WTC11 (cell line): ENCODE measurements around the gene GLT8D1. TPM values are rescaled to one million over a fixed set of nuclear protein-coding genes. Genes with fewer than 3 reads are reported as not detected.

ENCODE experiments used
- ATAC-seq: fragments of 200-7000 bp; cut with Tn5 transposase; 2 replicates; pipeline ENCODE4 v1.10.0; 2021; ENCODE audit warnings: mild to moderate bottlenecking, moderate library complexity
- CTCF ChIA-PET: fragments of 300-600 bp; sonication (Branson Sonifier 250); formaldehyde crosslinking; loops from one replicate; lab custom pipeline; 2021; ENCODE audit warnings: antibody characterized with exemption; lab: Charles Lee
- POLR2A ChIA-PET: fragments of 350-600 bp; sonication (Branson Sonifier 250); formaldehyde crosslinking; loops from one replicate; lab custom pipeline; 2021; ENCODE audit warnings: antibody characterized with exemption; lab: Charles Lee
- DNase-seq: peaks from one replicate; pipeline ENCODE4 v3.0.0; 2021; ENCODE audit warnings: low spot score
- H3K27ac Mint-ChIP-seq: 2 replicates; pipeline ENCODE4 v1.8.0; 2021; ENCODE audit warnings: mixed read lengths
- H3K27me3 Mint-ChIP-seq: 2 replicates; pipeline ENCODE4 v1.8.0; 2021; ENCODE audit warnings: low read depth, mild to moderate bottlenecking, moderate library complexity, mixed read lengths
- H3K36me3 Mint-ChIP-seq: 2 replicates; pipeline ENCODE4 v1.8.0; 2021; ENCODE audit warnings: mixed read lengths
- H3K4me1 Mint-ChIP-seq: 2 replicates; pipeline ENCODE4 v1.8.0; 2022; ENCODE audit warnings: mixed read lengths
- H3K4me3 Mint-ChIP-seq: 2 replicates; pipeline ENCODE4 v1.8.0; 2021; ENCODE audit warnings: mild to moderate bottlenecking, moderate library complexity, mixed read lengths
- H3K9me3 Mint-ChIP-seq: 2 replicates; pipeline ENCODE4 v1.8.0; 2021; ENCODE audit warnings: mixed read lengths
- FOXK1 ChIP-seq: sonication (generic); formaldehyde crosslinking; IDR thresholded peaks from 2 replicates; pipeline ENCODE4 v1.8.0; 2022; ENCODE audit warnings: mild to moderate bottlenecking, moderate library complexity, missing genetic modification reagents
- IRF1 ChIP-seq: sonication (generic); formaldehyde crosslinking; IDR thresholded peaks from 2 replicates; pipeline ENCODE4 v1.8.0; 2023; ENCODE audit warnings: missing genetic modification reagents
- IRF2 ChIP-seq: sonication (generic); formaldehyde crosslinking; IDR thresholded peaks from 2 replicates; pipeline ENCODE4 v1.8.0; 2022; ENCODE audit warnings: low read depth, missing genetic modification reagents, borderline replicate concordance
- KAT7 ChIP-seq: sonication (generic); formaldehyde crosslinking; IDR thresholded peaks from 2 replicates; pipeline ENCODE4 v1.8.1; 2023; ENCODE audit warnings: missing genetic modification reagents, mild to moderate bottlenecking, borderline replicate concordance
- MAX ChIP-seq: sonication (generic); formaldehyde crosslinking; IDR thresholded peaks from 2 replicates; pipeline ENCODE4 v1.8.0; 2022; ENCODE audit warnings: mild to moderate bottlenecking, missing genetic modification reagents
- OVOL2 ChIP-seq: fragments of 250-450 bp; sonication (Bioruptor Pico); IDR thresholded peaks from 2 replicates; pipeline ENCODE4 v1.9.0; 2021; ENCODE audit warnings: mild to moderate bottlenecking, borderline replicate concordance
- SOX15 ChIP-seq: fragments of 250-450 bp; sonication (Bioruptor Pico); IDR thresholded peaks from 2 replicates; pipeline ENCODE4 v1.9.0; 2021; ENCODE audit warnings: mild to moderate bottlenecking
- TEAD4 ChIP-seq: sonication (generic); formaldehyde crosslinking; IDR thresholded peaks from 2 replicates; pipeline ENCODE4 v1.8.0; 2022; ENCODE audit warnings: mild to moderate bottlenecking, missing genetic modification reagents
- ZBTB21 ChIP-seq: sonication (generic); formaldehyde crosslinking; IDR thresholded peaks from 2 replicates; pipeline ENCODE4 v1.8.1; 2023; ENCODE audit warnings: mild to moderate bottlenecking, missing genetic modification reagents, borderline replicate concordance
- ZMAT4 ChIP-seq: fragments of 250-450 bp; sonication (Bioruptor Pico); IDR thresholded peaks from 2 replicates; pipeline ENCODE4 v1.9.0; 2021; ENCODE audit warnings: mild to moderate bottlenecking
- ZNF263 ChIP-seq: sonication (generic); formaldehyde crosslinking; IDR thresholded peaks from 2 replicates; pipeline ENCODE4 v1.8.1; 2022; ENCODE audit warnings: low read depth, mild to moderate bottlenecking, moderate library complexity, missing genetic modification reagents
- ZNF317 ChIP-seq: sonication (generic); formaldehyde crosslinking; IDR thresholded peaks from 2 replicates; pipeline ENCODE4 v1.8.1; 2023; ENCODE audit warnings: low read depth, mild to moderate bottlenecking, moderate library complexity, missing genetic modification reagents, borderline replicate concordance
- ZNF425 ChIP-seq: fragments of 250-450 bp; sonication (Bioruptor Pico); conservative IDR thresholded peaks from 2 replicates; pipeline ENCODE4 v1.9.0; 2021; ENCODE audit warnings: mild to moderate bottlenecking
- total RNA-seq: library from RNA; stranded (reverse); gene quantifications from 3 replicates; pipeline ENCODE4 v1.2.3, GENCODE V29; 2021
- TF ChIP-seq, protein P1 (sequence below): fragments of 200-600 bp; IDR thresholded peaks from 2 replicates; pipeline ENCODE4 v1.8.0; 2022; ENCODE audit warnings: antibody characterized with exemption
- TF ChIP-seq, protein P2 (sequence below): fragments of 250-450 bp; sonication (Bioruptor Pico); IDR thresholded peaks from 2 replicates; pipeline ENCODE4 v1.9.0; 2021; ENCODE audit warnings: mild to moderate bottlenecking, borderline replicate concordance
- TF ChIP-seq, protein P3 (sequence below): sonication (generic); formaldehyde crosslinking; IDR thresholded peaks from 2 replicates; pipeline ENCODE4 v1.8.1; 2023; ENCODE audit warnings: mild to moderate bottlenecking, missing genetic modification reagents, moderate library complexity
- TF ChIP-seq, protein P4 (sequence below): sonication (generic); formaldehyde crosslinking; IDR thresholded peaks from 2 replicates; pipeline ENCODE4 v1.8.1; 2022; ENCODE audit warnings: missing genetic modification reagents, borderline replicate concordance
- TF ChIP-seq, protein P5 (sequence below): sonication (generic); formaldehyde crosslinking; IDR thresholded peaks from 2 replicates; pipeline ENCODE4 v1.8.0; 2022; ENCODE audit warnings: mild to moderate bottlenecking, missing genetic modification reagents

GLT8D1 gene
- total RNA-seq, 1 experiment from 2014 or later: 41.2 TPM

- no peaks in the 10 kb centered on the region for H3K27me3 Mint-ChIP-seq
- H3K27ac Mint-ChIP-seq: peak overlapping the region; percentile 16
- H3K36me3 Mint-ChIP-seq: peaks cover 36% of the 10 kb centered on the region
- POLR2A ChIA-PET: no interaction called here
- CTCF ChIA-PET: no interaction called here
- peaks cover 7% of the 10 kb centered on the region for H3K4me1 Mint-ChIP-seq
- H3K9me3 Mint-ChIP-seq: no peaks in the 10 kb centered on the region
- no peak for TF ChIP-seq ZNF425
- TF ChIP-seq ZMAT4: no peak
- no peak for TF ChIP-seq ZNF263
- no peak for TF ChIP-seq FOXK1 (CRISPR knock-in tag)
- no peak for TF ChIP-seq TEAD4
- no peak for TF ChIP-seq IRF2
- no peak for TF ChIP-seq SOX15 (CRISPR knock-in tag)
- TF ChIP-seq OVOL2 (CRISPR knock-in tag): no peak
- no peak overlapping the region for H3K4me3 Mint-ChIP-seq
- DNase-seq (no peak), ATAC-seq (no peak)
Measured at GRCh38 chr3:52655895-52656294, 49.7 kb downstream of the GLT8D1 start.

GRCh38 chr3:52651592-52651991, 54.0 kb downstream of the GLT8D1 start:
- ATAC-seq (no peak), DNase-seq (no peak)
- Mint-ChIP-seq H3K4me1 (peaks cover 7% of the 10 kb centered on the region), H3K27me3 (no peaks in the 10 kb centered on the region), H3K27ac (no peak overlapping the region), H3K4me3 (no peak overlapping the region), H3K36me3 (peaks cover 42% of the 10 kb centered on the region), H3K9me3 (no peaks in the 10 kb centered on the region)
- TF ChIP-seq, protein P1, sequence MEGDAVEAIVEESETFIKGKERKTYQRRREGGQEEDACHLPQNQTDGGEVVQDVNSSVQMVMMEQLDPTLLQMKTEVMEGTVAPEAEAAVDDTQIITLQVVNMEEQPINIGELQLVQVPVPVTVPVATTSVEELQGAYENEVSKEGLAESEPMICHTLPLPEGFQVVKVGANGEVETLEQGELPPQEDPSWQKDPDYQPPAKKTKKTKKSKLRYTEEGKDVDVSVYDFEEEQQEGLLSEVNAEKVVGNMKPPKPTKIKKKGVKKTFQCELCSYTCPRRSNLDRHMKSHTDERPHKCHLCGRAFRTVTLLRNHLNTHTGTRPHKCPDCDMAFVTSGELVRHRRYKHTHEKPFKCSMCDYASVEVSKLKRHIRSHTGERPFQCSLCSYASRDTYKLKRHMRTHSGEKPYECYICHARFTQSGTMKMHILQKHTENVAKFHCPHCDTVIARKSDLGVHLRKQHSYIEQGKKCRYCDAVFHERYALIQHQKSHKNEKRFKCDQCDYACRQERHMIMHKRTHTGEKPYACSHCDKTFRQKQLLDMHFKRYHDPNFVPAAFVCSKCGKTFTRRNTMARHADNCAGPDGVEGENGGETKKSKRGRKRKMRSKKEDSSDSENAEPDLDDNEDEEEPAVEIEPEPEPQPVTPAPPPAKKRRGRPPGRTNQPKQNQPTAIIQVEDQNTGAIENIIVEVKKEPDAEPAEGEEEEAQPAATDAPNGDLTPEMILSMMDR: no peak
- TF ChIP-seq, protein P2, sequence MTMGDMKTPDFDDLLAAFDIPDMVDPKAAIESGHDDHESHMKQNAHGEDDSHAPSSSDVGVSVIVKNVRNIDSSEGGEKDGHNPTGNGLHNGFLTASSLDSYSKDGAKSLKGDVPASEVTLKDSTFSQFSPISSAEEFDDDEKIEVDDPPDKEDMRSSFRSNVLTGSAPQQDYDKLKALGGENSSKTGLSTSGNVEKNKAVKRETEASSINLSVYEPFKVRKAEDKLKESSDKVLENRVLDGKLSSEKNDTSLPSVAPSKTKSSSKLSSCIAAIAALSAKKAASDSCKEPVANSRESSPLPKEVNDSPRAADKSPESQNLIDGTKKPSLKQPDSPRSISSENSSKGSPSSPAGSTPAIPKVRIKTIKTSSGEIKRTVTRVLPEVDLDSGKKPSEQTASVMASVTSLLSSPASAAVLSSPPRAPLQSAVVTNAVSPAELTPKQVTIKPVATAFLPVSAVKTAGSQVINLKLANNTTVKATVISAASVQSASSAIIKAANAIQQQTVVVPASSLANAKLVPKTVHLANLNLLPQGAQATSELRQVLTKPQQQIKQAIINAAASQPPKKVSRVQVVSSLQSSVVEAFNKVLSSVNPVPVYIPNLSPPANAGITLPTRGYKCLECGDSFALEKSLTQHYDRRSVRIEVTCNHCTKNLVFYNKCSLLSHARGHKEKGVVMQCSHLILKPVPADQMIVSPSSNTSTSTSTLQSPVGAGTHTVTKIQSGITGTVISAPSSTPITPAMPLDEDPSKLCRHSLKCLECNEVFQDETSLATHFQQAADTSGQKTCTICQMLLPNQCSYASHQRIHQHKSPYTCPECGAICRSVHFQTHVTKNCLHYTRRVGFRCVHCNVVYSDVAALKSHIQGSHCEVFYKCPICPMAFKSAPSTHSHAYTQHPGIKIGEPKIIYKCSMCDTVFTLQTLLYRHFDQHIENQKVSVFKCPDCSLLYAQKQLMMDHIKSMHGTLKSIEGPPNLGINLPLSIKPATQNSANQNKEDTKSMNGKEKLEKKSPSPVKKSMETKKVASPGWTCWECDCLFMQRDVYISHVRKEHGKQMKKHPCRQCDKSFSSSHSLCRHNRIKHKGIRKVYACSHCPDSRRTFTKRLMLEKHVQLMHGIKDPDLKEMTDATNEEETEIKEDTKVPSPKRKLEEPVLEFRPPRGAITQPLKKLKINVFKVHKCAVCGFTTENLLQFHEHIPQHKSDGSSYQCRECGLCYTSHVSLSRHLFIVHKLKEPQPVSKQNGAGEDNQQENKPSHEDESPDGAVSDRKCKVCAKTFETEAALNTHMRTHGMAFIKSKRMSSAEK (CRISPR knock-in tag): no peak
- TF ChIP-seq KAT7 (CRISPR knock-in tag): no peak
- ChIA-PET POLR2A (no interaction called here), CTCF (interaction anchor here (0.6 kb wide), 1 partner anchor 194 kb away, joined by 4 read pairs; no protein-coding TSS in a partner anchor)

DNA sequence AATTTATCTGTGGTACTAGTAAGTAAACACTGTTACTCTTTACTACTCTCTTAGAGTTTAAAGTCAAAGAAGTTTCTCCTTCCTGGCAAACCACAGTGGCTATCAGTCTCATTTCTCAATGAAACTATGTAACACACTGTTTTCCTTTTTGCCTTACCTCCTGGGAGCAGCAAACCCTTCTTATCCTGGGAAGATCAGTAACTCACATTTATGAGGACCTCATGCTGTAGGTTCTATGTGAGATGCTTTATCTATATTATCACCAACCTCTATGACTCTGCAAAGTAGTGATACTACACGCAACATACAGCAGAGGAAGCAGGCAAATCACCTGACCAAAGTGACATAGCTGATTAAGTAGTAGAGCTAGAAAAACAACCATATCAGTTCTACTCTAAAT, 55.2 kb downstream of the GLT8D1 start:
- Mint-ChIP-seq H3K36me3 (peaks cover 34% of the 10 kb centered on the region), H3K27me3 (no peaks in the 10 kb centered on the region)
- POLR2A ChIA-PET: no interaction called here
- no peak for TF ChIP-seq ZNF263
- TF ChIP-seq IRF1 (CRISPR knock-in tag): no peak
- no peak for TF ChIP-seq ZBTB21 (CRISPR knock-in tag)
- TF ChIP-seq MAX (CRISPR knock-in tag): no peak
- TF ChIP-seq SOX15 (CRISPR knock-in tag): no peak
- TF ChIP-seq, protein P3, sequence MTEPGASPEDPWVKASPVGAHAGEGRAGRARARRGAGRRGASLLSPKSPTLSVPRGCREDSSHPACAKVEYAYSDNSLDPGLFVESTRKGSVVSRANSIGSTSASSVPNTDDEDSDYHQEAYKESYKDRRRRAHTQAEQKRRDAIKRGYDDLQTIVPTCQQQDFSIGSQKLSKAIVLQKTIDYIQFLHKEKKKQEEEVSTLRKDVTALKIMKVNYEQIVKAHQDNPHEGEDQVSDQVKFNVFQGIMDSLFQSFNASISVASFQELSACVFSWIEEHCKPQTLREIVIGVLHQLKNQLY (CRISPR knock-in tag): no peak
- no peak for TF ChIP-seq ZNF317 (CRISPR knock-in tag)
- TF ChIP-seq, protein P4, sequence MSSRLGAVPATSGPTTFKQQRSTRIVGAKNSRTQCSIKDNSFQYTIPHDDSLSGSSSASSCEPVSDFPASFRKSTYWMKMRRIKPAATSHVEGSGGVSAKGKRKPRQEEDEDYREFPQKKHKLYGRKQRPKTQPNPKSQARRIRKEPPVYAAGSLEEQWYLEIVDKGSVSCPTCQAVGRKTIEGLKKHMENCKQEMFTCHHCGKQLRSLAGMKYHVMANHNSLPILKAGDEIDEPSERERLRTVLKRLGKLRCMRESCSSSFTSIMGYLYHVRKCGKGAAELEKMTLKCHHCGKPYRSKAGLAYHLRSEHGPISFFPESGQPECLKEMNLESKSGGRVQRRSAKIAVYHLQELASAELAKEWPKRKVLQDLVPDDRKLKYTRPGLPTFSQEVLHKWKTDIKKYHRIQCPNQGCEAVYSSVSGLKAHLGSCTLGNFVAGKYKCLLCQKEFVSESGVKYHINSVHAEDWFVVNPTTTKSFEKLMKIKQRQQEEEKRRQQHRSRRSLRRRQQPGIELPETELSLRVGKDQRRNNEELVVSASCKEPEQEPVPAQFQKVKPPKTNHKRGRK (CRISPR knock-in tag): no peak
- TF ChIP-seq, protein P5, sequence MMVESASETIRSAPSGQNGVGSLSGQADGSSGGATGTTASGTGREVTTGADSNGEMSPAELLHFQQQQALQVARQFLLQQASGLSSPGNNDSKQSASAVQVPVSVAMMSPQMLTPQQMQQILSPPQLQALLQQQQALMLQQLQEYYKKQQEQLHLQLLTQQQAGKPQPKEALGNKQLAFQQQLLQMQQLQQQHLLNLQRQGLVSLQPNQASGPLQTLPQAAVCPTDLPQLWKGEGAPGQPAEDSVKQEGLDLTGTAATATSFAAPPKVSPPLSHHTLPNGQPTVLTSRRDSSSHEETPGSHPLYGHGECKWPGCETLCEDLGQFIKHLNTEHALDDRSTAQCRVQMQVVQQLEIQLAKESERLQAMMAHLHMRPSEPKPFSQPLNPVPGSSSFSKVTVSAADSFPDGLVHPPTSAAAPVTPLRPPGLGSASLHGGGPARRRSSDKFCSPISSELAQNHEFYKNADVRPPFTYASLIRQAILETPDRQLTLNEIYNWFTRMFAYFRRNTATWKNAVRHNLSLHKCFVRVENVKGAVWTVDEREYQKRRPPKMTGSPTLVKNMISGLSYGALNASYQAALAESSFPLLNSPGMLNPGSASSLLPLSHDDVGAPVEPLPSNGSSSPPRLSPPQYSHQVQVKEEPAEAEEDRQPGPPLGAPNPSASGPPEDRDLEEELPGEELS: no peak

More for the DNA sequence above, 55.2 kb downstream of the GLT8D1 start:
- CTCF ChIA-PET: no interaction called here
- Mint-ChIP-seq H3K4me3 (no peak overlapping the region), H3K9me3 (no peaks in the 10 kb centered on the region), H3K27ac (no peak overlapping the region), H3K4me1 (no peaks in the 10 kb centered on the region)
- ATAC-seq (no peak), DNase-seq (no peak)
